CD4-positive, alpha-beta T cell treated with Interleukin-1 beta for 1 hour (primary cell): ENCODE data around the gene CDC20.
"Not testable (repeated sequence)": the region's sequence is repeated elsewhere in the genome, so short reads cannot be mapped to it uniquely, and the experiment has no call there.

Experiments
- DNase-seq, 2 donors: peaks; one replicate each; pipeline ENCODE4 v3.0.0-alpha.2; 2020 to 2022

CDC20 gene

DNA sequence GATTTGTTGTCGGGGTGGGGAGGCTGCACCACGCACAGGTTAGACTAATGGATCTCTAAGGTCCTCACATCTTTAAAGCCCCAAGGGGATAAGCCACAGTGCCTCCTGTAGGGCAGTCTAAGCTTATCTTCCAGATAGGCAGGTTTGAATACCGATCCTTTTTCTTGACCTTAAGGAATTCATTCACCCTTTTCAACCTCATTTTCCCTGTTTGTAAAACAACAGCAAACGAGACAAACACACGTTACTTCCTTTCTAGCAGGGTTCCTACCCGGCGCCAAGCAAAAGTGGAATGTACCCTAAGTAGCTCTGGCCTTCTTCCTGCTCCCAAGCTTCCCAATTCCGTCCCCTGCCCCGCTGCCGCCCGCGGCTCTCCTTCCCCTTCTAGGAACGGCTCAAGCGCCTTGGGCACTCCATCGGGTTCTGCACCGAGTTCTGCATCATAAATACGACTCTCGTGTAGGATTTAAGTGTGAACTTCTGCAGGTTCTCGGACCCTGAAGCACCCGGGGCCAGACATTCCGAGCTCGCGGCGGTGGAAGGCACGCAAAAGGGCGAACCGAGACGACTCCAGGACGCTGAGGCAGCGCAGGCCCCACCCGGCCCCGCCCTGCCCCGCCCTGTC is 548 bp upstream of the CDC20 start:
- DNase-seq = peak in 1 of 2 donors; percentile 24

DNA sequence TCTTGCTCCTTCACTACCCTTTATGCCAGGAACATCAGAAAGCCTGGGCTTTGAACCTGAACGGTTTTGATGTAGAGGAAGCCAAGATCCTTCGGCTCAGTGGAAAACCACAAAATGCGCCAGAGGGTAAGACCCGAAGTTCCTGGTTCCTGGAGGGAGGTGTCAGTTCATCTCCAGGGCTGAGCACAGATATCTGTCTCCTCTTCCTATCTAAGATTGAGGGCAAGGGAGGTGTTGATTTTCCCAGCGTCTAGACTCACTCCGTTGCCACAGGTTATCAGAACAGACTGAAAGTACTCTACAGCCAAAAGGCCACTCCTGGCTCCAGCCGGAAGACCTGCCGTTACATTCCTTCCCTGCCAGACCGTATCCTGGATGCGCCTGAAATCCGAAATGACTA is 915 bp downstream of the CDC20 start:
- no peak for DNase-seq

DNA sequence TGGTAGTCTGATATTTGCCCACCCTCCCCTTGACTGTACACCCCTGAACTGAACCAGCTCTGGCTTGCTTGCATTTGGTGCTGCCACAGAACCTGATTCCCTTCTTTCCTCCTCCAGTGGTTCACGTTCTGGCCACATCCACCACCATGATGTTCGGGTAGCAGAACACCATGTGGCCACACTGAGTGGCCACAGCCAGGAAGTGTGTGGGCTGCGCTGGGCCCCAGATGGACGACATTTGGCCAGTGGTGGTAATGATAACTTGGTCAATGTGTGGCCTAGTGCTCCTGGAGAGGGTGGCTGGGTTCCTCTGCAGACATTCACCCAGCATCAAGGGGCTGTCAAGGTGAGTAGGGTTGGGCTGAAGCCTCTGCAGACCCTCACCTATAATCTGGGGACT is 1.8 kb downstream of the CDC20 start:
- DNase-seq = no peak

DNA sequence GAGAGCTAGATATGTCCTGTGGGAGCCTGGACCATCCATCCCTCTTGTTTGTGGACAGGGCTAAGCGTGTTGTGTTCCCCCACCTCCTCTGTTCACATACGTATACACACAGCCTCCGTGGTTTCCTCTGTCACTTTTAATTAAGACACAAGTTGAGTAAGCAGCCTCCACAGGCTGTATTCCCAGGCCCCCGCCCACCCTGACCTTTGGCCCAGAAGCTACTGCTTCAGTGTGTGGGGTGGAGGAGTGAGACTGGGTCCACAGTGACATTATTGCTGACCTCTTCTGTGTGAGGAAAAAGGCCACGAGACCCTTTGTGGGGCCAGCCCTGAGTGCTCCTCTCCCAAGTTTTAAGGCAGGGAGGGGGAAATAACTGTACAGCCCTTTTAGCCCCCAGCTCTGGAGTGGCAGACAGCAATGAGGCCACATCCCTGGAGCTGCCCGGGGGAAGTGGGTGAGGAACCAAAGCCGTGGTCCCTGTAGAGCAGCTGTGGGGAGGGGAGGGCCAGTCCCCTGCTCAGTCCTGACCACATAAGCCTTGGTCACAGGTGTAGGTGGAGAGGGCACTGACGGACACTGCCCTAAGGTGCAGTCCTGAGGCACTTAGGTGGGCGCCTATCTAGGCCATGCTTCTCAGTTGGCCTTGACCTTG is 4.6 kb downstream of the CDC20 start:
- no peak for DNase-seq

DNA sequence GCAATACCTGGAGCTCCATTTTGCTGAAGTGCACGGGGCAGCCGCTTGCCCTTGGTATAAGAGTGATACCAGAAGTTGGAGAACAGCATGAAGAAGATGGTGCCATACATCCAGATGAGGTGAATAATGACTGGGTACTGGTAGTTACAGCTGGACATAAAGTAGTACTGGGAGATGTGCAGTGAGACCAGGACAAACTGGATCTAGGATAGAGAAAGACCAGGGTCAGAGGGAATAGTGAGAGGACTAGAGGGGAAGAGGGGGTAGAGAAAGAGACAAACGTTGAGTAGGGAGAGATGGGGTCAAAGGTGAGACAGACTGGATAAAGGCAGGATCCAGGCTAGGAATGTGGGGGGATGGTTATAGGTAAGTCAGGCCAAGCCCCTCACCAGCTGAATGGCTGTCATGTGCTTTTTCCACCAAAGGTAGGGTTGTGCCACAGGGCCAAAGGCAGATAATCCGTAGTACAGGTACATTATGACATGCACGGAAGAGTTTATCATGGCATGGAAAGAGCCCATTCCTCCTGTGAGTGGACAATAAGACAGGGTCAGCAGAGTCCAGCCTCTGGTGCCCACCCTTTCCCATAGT is 5.2 kb downstream of the CDC20 start:
- no peak for DNase-seq

DNA sequence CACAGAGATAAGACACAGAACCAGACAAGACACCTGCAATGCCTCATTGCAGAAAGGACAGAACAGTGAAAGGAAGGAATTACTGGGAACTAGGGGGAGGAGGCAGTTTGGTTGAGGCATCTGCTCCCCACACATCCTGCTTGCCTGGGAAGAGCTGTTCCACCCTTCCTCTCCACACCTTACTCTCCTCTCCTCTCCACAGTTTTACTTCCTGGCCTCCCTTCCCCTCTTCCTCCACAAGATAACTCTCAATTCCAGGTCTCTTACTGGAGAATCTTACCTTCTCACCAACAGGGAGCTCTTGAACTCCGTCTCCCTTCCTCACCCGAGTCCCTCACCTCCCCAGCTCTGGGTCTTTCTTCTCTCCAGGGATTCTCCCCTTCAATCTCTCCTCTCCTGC is 6.9 kb downstream of the CDC20 start:
- DNase-seq = no peak

DNA sequence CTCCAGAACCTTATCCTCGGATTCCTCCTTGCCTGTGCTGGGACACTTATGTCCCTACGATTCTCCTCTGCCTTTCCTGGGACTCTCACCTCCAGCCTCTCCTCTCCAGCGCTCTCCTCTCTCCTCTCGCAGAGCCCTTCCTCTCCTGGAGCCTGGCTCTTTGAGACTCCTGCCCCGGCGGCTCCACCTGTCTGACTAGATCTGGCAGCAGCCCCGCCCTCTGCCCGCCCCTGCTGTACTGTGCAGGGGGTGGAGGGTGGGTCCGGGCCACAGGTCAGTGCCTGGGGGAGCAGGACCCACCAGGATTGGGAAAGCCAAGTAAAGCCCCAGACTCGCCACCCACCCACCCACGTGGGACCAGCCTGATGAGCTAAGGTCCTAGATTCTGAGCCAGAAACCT is 7.4 kb downstream of the CDC20 start:
- DNase-seq = no peak

DNA sequence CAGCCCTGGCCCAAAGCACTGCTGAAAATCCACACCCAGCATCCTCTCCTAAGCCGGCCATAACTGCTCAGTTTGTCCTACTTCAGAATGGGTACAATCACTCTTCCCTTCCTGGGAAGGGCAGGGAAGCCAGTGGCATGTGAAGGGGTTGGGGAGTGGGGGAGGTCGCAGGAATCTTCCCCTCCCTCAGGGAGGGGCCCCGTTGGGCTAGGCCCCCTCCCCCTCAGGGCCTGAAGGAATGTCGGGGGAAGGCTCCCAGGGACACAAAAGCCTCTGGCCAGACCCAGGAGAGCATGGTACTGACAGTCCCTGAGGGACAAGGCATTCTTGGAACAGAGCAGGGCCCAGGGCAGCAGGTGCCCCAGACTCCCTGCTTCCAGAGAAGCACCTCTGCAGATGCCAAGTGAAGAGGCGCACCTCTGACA is 7.8 kb downstream of the CDC20 start:
- no peak for DNase-seq

DNA sequence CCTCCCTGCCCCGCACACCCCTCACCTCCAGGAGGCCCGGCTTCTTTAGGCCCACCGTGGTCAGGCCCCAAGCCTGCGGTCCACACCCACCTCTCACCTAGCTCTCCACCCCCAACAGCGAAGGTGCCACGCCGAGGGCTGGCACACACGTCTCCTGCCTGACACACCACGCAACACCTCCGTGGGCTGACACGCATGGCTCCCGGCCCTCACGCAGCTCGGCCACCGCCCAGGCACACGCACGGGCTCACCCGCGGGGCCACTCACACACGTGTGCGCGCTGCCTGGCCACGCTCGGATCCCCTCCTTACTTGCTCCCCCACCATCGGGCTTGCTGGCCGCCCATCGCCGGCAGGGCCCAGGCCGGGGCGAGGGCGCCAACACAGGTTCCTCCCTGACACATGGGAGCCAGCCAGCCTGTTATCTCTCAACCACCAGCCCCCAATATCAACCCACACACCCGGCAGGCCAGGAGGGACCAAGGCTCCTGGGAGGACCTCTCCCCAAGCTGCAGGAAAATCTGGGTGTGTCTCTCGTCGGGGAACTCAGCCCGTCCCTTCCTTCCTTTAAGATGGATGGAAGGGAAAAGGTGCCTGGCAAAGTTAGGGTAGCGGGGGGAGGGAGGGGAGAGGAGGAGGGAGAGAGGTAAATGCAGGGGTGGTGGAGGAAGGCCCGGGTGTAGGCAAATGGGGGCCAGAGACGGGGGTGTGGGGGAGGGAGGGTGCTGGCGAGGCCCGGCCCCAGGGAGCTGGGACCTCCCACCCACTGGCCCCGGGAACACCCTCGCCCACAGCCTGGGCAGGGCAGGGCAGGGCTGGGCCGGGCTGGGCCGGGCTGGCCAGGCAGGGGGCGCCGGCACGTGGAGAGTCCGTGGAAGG is 8.5 kb downstream of the CDC20 start:
- DNase-seq = peak; percentile 18 to 27

DNA sequence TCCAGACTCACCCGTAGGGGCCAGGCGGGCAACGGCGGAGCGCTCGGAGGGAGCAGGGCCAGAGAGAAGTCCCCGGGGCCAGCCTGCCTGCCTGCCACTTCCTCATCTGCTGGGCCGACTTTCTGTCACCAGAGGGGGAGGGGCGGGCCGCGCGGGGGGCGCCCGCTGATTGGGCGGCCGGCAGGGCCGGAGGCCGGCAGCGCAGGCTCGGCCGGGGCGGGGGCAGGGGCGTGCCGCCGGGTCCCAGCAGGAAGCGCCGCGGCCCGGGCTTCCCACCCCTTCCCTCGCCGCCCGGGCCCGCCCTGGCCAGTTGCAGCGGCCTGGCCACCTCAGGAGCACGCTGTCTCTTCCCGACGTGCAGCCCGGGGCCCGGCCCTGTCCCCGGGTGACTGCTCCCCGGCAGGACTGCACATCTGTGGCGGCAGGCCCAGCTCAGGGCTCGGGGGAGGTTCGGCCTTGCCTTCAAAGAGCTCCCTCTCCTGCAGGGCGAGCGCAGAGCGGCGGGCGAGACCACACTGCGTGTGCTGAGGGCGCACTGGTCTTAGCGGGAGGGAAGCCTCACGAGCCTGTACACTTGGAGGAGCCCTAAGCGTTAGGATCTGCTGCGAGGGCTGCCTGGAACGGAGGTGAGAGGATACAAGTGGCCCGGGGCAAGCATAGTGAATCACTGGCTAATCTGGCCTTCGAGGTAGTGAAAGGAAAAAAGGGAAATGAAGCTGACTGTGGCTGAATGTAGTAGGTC is 9.3 kb downstream of the CDC20 start, which contains the start of gene ELOVL1:
Gene ELOVL1, minus strand, starts transcription at position 108 of the 742 bp plus-strand sequence. CDS start 2,402 bp downstream, outside the sequence.
- peak; percentile 87 to 90 for DNase-seq

DNA sequence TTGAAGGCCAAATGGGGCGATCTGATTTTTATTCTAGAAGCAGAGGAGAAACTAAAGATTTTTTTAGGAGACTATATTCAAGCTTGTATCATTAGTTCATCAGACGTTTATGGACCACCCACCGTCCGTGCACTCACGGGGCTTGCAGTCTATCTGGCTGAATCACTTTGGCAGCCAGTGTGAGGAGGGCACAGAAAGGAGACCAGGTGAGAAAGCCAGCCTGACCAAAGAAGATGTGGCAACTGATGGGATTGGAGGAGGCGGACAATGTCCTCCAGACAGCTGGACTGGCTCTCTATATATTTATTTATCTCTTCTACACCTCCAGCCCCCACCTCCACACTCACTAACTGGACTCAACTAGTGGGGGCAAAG is 9.9 kb downstream of the CDC20 start:
- DNase-seq = no peak

DNA sequence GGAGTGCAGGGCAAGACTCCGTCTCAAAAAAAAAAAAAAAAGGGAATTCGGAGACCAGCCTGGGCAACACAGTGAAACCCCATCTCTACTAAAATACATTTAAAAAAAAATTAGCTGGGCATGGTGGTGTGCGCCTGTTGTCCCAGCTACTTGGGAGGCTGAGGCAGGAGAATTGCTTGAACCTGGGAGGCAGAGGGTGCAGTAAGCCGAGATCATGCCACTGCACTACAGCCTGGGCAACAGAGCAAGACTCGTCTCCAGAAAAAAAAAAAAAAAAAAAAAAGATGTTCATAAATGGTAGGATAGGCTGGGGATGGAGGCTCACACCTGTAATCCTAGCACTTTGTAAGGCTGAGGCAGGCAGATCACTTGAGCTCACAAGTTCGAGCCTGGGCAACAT is 11.0 kb downstream of the CDC20 start:
- DNase-seq = not testable (repeated sequence)

DNA sequence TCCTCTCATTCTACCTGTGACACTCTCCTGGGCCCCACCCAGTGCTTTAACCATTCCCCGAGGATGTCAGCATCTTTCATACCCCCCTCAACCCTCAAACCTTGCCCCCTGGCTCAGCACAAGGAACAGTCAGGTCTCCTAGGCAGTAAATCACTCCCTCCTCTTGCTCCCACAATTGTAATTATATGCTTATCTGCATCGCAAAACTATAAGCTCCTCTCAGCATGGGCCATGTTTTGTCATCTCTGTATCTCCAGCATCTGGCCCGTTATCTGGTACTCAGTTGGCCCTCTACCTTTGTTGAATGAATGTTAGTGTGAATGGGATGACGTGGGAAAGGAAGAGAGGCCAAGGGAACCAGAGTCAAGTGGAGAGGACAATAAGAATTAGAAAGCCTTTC is 11.8 kb downstream of the CDC20 start:
- DNase-seq = no peak

DNA sequence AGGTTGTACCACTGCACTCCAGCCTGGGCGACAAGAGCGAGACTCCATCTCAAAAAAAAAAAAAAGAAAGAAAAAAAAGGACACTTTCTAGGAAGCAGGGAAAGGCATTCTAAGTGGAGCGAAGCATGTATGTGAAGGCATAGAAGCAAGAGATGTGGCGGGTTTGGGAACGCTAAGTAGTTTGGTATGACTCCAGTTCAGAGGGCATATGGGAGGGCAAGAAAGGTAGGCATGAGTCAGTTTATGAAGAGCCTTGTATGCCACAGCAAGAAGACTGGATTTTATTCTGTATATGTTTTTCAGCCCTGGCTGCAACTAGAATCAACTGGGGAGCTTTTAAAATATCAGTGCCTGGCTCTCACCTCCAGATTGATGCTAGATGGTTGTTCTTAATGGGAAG is 13.4 kb downstream of the CDC20 start:
- no peak for DNase-seq

DNA sequence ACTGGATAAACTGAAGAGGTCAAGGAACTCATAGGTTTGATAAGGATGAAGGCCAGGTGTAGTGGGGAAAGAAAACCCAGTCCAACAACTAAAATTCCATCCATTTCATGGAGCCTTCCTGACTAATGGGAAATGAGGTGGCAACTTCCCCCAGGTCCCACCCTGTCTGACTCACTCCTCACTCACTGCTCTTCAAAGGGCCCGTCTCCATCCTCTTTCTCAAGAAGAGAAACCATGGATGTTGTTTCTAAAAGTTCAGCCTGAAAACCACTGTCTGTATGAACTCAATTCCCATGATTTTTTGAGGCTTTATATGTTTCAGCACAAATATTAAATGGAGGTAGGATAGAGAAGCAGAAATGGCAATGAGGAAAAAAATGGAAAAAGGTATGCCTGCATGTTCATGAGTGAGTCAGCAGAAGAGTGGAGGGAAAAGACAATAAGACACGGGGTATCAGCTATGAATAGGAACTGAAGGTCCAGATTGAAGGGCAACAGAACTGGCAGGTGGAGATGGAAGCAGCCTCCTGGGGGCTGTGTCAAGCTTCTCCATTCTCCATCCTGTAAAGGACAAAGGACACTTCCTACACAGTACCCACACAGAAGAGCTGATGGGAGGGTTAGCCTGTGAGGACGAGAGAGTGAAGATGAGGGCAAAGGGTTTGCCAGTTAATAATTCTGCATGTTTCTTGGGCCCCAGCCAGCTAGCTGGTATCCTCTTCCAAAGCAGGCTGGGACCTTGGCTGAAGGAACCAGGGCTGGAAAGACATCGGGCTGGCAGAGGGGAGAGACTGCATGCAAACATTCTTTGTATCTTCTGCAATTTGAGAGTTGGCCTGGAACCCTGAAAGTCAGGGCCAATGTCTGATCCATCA is 14.5 kb downstream of the CDC20 start:
- DNase-seq = no peak

DNA sequence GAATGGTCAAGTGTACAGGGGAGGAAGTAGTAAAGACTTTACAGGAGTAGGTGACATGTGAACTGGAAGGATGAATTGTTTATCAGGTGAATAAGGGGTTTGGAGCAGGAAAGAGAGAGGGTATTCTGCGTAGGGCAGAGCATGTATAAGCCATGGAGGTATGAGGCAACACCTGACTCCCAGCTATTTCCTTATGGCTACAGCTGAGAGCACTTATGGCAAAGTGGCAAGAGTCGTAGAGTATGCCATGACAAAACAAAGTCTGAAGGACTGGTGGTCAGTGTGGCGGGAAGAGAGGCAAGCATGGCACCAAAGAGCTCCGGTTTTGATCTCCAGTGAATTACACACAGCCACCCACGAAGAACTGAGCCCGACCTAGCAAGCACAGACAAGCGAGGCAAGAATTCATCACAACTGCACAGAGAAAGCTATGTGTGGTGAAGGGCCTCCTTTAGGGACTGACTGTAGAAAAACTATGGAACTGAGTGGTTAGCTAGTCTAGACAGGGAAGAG is 18.0 kb downstream of the CDC20 start:
- no peak for DNase-seq

DNA sequence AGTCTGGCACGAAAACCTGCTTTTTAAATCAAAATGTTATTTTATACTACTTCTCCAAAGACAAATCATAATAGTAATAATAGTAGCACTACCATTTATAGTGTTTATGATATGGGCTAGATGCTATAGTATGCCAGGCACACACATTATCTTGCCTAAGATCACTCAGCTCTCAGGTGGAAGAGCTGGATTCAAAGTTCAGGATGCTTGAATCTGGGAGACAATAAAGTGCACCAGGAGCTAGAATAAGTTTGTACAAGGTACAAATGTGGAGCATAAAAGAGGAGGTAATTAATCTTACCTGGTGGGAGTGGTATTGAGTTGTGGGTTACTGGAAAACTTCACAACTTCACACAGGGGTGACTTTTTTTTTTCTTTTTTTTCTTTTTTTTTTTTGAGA is 19.1 kb downstream of the CDC20 start:
- no peak for DNase-seq

DNA sequence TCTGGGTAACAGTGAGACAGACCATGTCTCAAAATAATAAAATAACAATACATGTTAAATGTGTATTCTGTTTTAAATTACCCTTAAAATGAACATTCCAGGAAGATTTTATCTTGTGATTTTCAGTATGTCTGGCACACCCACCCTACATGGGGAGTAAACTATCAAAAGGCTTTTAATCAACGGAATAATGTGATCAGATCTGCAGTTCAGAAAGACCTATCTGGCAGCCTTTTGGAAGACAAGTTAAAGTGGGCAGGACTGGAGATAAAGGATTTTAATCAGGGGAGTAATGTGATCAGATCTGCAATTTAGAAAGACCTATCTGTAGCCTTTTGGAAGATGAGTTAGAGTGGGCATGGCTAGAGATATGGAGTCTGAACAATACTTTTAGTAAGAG is 20.7 kb downstream of the CDC20 start:
- no peak for DNase-seq

DNA sequence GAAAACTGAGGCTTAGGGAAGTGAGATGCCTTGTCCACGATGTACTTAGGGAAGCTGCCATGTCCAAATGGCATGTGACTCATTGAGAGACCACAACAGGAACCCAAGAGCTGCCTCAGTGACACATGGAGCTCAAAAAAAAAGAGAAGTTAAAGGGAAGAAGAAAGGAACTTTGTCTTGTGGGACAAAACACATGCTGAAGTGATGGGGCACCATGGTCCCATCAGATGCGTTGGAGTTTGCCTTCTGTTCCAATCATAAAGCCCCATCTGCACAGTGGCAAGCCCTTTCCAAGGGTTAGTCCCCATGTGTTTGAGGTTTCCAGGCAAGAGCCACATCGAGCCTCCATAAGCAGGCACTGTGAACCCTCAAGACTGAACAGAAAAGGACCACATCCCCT is 22.8 kb downstream of the CDC20 start:
- peak in 1 of 2 donors; percentile 36 for DNase-seq

DNA sequence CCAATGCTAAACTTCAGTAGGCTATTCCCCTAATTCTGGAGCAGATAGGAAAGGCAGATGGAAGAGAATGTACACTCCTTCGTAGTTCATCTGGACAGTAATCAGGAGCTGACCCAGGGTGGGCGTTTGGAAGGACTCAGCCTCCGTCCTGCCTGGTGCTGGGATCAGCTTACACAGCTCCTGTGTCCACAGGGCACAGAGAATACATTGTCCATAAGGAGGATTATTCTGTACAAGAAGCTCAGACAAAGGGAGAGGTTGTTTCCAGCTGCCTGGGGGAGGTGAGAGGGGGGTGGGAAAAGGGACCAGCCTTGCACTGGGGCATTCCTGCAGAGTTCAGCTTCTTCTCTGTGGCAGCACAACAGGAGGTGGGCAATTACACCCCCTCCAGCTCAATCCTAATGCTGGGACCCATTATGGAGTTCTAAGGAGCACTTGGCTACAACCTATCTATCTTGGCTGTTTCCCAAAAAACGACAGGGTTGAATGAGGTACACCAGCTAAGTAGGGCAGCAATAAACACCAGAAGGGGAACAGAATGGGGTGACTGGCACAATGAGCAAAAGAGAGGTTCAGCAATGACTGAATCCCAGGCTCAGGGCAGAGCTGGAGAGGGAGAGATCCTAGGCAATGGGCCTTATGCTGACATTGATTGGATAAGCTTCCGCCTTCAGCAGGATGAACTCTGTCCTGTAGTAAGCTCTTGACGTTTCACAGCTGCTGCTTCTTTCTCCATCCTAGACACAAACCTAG is 23.4 kb downstream of the CDC20 start:
- DNase-seq = no peak

DNA sequence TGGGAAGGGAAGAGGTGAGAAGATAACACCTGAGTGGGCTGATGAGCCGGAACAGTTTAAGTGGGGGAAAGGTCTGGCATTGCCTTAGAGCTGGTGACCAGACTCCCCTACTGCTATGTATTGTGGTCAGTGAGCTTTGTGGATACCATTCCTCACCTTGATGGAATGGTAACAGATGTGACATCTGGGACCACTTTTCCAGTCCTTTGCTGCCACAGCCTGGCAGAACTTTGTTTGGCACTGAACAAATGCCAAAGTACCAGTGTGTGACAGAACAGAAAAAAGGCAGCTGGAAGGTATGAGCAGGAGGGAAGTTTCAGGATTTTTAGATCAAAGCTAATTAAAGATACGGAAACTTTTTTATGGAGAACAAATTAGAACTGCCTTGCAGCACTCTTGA is 24.7 kb downstream of the CDC20 start:
- DNase-seq = no peak
